ENCODE measurements around the gene SLC13A5. TPM values are rescaled to one million over a fixed set of nuclear protein-coding genes. Genes with fewer than 3 reads are reported as not detected.
"Not testable (repeated sequence)": the region's sequence is repeated elsewhere in the genome, so short reads cannot be mapped to it uniquely, and the experiment has no call there.

Gene SLC13A5
- total RNA-seq, 4 donors from 2014 or later = 0.61 to 2.8 TPM; not detected in 2

DNA sequence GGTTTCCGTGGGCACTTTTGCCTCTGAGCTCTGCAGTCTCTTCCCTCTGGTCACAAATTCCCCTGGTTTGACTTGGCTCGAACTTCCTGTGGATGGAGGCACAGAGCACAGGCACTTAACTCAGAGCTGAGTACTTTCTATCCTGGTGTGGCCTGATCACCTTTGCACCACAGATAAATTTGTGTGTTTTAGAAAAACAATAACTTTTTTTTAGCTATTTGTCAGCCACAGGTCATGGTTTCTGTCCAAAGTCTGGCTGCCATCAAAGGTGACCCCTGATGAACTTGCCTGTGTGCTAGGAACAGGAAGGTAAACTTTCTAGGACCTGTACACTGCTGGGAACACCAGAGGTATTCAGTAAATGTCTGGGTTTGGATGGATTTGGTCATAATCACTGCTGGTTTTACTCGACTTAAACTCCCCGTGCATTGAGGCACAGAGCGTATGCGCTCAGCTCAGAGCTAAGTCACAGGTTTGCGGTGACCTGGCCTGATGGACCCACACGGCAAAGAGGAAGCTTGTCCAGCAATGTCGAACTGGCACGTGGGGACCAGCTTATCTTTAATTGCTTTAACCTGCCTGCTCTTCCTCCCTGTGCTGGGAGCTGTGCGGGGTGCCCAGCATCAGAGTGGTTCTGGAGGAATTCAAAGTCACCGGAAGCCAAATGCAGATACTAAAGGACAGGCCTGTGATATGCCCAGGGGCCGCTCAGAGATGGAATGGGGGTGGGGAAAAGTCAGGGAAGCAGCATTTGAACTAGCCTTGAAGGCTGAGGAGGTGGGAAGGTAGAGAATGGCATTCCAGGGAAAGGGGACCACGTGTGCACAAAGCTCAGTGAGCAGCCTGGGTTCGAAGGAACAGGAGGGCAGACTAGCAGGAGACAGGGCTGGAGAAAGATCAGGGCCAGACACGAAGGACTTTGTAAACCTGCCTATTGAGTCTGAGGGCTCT, 12.9 kb downstream of the SLC13A5 start:
- no peak overlapping the region for H3K27ac ChIP-seq
- H3K4me1 ChIP-seq = no peaks in the 10 kb centered on the region
- H3K27me3 ChIP-seq = no peaks in the 10 kb centered on the region
- TF ChIP-seq CTCF (IDR thresholded peaks at IDR 0.05) = no peak
- no peak for TF ChIP-seq POLR2A (IDR thresholded peaks at IDR 0.05)
- H3K36me3 ChIP-seq = no peaks in the 10 kb centered on the region
- no peak overlapping the region for H3K4me3 ChIP-seq
- intact Hi-C loops (cut with DNase I; ENCODE audit: low total_unique reads) = no loop called here
- no peak for DNase-seq
- no peaks in the 10 kb centered on the region for H3K9me3 ChIP-seq

DNA sequence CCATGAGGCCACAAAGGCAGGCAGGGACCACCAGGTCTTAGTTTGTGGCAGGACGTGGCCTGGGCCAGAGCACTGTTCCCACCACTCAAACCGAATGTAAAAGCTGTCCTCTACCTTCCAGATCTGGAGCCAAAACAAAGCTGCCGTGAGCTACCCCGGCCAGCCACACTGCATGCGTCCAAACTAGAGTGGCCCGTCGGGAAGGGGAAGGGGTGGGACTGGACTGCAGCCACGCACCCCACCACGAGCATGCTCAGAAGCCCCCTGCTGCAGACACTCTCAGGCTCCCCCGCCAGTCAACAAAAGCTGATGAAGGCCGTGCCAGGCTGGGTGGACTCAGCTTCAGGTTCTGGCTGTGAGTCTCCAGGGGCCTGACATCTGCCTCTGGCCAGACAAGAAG, 15.2 kb downstream of the SLC13A5 start:
- TF ChIP-seq CTCF (IDR thresholded peaks at IDR 0.05) (no peak), POLR2A (IDR thresholded peaks at IDR 0.05) (no peak)
- Histone ChIP-seq H3K27ac (no peak overlapping the region), H3K4me3 (no peak overlapping the region), H3K4me1 (no peaks in the 10 kb centered on the region), H3K27me3 (no peaks in the 10 kb centered on the region), H3K9me3 (no peaks in the 10 kb centered on the region), H3K36me3 (no peaks in the 10 kb centered on the region)
- intact Hi-C loops (cut with DNase I; ENCODE audit: low total_unique reads) = no loop called here
- no peak for DNase-seq

GRCh38 chr17:6696906-6697305, 16.3 kb downstream of the SLC13A5 start:
- intact Hi-C loops (cut with DNase I; ENCODE audit: low total_unique reads) = no loop called here

GRCh38 chr17:6695565-6695964, 17.6 kb downstream of the SLC13A5 start:
- intact Hi-C loops (cut with DNase I; ENCODE audit: low total_unique reads) = no loop called here
- no peak for DNase-seq
- Histone ChIP-seq H3K4me1 (no peaks in the 10 kb centered on the region), H3K4me3 (no peak overlapping the region), H3K9me3 (no peaks in the 10 kb centered on the region), H3K36me3 (no peaks in the 10 kb centered on the region), H3K27ac (no peak overlapping the region), H3K27me3 (no peaks in the 10 kb centered on the region)
- TF ChIP-seq CTCF (IDR thresholded peaks at IDR 0.05) = no peak

More at GRCh38 chr17:6696906-6697305, 16.3 kb downstream of the SLC13A5 start:
- Histone ChIP-seq H3K36me3 (no peaks in the 10 kb centered on the region), H3K27me3 (no peaks in the 10 kb centered on the region), H3K4me3 (no peak overlapping the region), H3K9me3 (no peaks in the 10 kb centered on the region), H3K4me1 (no peaks in the 10 kb centered on the region), H3K27ac (no peak overlapping the region)
- TF ChIP-seq POLR2A (IDR thresholded peaks at IDR 0.05) (no peak), CTCF (IDR thresholded peaks at IDR 0.05) (no peak)
- no peak for DNase-seq

DNA sequence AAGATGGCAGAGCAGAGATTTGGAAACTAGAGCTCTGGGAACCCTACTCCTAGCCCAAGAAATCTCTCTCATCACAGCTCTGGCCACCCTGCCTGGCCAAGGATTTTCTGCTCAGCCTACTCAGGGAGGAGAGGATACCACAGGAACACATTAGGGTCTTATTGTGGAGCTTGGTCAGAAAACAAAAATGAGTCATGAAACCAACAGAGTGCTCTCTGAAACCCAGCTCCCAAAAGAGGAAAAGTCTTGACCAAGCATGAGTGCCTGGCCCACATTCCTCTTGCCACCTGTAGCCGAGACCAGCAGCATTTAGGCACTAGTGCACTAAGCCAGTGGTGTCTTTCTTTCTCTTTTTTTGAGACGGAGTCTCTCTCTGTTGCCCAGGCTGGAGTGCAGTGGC, 18.1 kb downstream of the SLC13A5 start:
- Histone ChIP-seq H3K27ac (no peak overlapping the region), H3K4me3 (no peak overlapping the region), H3K9me3 (no peaks in the 10 kb centered on the region), H3K36me3 (no peaks in the 10 kb centered on the region), H3K27me3 (no peaks in the 10 kb centered on the region), H3K4me1 (no peaks in the 10 kb centered on the region)
- no peak for DNase-seq
- intact Hi-C loops (cut with DNase I; ENCODE audit: low total_unique reads) = no loop called here
- TF ChIP-seq POLR2A (IDR thresholded peaks at IDR 0.05) = no peak

DNA sequence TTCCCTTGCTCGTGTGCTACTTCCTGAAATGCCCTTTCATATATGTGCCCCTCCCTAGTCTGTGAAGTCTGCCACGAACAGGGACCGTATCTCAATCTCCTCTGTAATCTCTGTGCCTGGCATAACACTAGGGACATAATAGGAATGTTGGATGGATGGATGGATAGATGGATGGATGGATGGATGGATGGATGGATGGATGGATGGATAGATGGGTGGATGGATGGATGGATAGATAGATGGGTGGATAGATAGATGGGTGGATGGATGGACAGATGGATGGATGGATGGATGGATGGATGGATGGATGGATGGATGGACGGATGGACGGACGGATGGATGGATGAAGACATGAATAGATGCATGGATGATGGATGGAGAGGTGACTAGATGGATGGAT, 21.2 kb downstream of the SLC13A5 start:
- H3K27me3 ChIP-seq; intact Hi-C loops (cut with DNase I; ENCODE audit: low total_unique reads); H3K27ac ChIP-seq; H3K36me3 ChIP-seq; H3K4me1 ChIP-seq; H3K4me3 ChIP-seq; DNase-seq; H3K9me3 ChIP-seq: not testable (repeated sequence)
